Tibial nerve (tissue), 4 donors: Measurements from ENCODE around the gene MECR. TPM values are rescaled to one million over a fixed set of nuclear protein-coding genes. Genes with fewer than 3 reads are reported as not detected.

Source experiments
- DNase-seq, 2 donors: peaks; one replicate each; pipeline ENCODE4 v3.0.0-alpha.2; 2019; ENCODE audit warnings: low spot score in 2 of 2
- H3K27ac ChIP-seq, 4 donors: fragments of 200-600 bp; sonication (generic) in 3 of 4; one replicate each; pipeline ENCODE4 v1.5.1; 2017 to 2019; ENCODE audit warnings: mild to moderate bottlenecking in 1 of 4
- H3K27me3 ChIP-seq, 2 donors: fragments of 200-600 bp; sonication (generic) in 1 of 2; one replicate each; pipeline versions ENCODE4 v1.5.1 to v1.6.0; 2017 to 2019
- H3K36me3 ChIP-seq, 3 donors: fragments of 200-600 bp; sonication (generic); one replicate each; pipeline ENCODE4 v1.5.1; 2018 to 2019
- H3K4me1 ChIP-seq, 4 donors: fragments of 200-600 bp; sonication (generic) in 3 of 4; one replicate each; pipeline ENCODE4 v1.5.1; 2017 to 2019
- H3K4me3 ChIP-seq, 4 donors: fragments of 200-600 bp; sonication (generic) in 3 of 4; one replicate each; pipeline ENCODE4 v1.5.1; 2017 to 2019; ENCODE audit warnings: mild to moderate bottlenecking in 1 of 4, moderate library complexity in 1 of 4
- H3K9me3 ChIP-seq, 4 donors: fragments of 200-600 bp; sonication (generic) in 3 of 4; one replicate each; pipeline ENCODE4 v1.5.1; 2017 to 2019
- CTCF ChIP-seq, 5 experiments: fragments of 200-600 bp in 3 of 5; fragments of 450-650 bp in 2 of 5; sonication (generic) in 3 of 5; IDR thresholded peaks; one replicate each; pipeline ENCODE4 v1.5.1; 2016 to 2019; ENCODE audit warnings: antibody characterized with exemption in 5 of 5, mild to moderate bottlenecking in 3 of 5, moderate library complexity in 2 of 5
- EP300 ChIP-seq, 2 donors: sonication (generic); formaldehyde crosslinking; IDR thresholded peaks; one replicate each; pipeline ENCODE4 v1.6.1; 2017; ENCODE audit warnings: antibody characterized with exemption in 2 of 2, mild to moderate bottlenecking in 1 of 2
- POLR2A ChIP-seq, 2 donors: fragments of 450-650 bp; IDR thresholded peaks; one replicate each; pipeline ENCODE4 v1.6.1; 2017; ENCODE audit warnings: antibody characterized with exemption in 2 of 2, mild to moderate bottlenecking in 2 of 2, moderate library complexity in 2 of 2
- WGBS, 2 donors: methylation state at CpG; one replicate each; pipeline ENCODE4 v1.1.5; 2018; 5-methylcytosine and 5-hydroxymethylcytosine counted together
- total RNA-seq, 4 donors: library from RNA; depleted of rRNA; stranded (reverse); fragments of >200 nt; gene quantifications; one replicate each; pipeline ENCODE4 v1.1.0, GENCODE V29; 2016

MECR gene
- total RNA-seq, 4 donors from 2014 or later: 18.8 to 34.2 (median 22.9) TPM

- peaks cover 0 to 43% (median 11%) of the 10 kb centered on the region in 4 donors for H3K4me1 ChIP-seq
- H3K27ac ChIP-seq: no peak overlapping the region
- DNase-seq: no peak
- no peaks in the 10 kb centered on the region for H3K9me3 ChIP-seq
- TF ChIP-seq EP300 (IDR thresholded peaks at IDR 0.05) (no peak), POLR2A (IDR thresholded peaks at IDR 0.05) (no peak), CTCF (IDR thresholded peaks at IDR 0.05) (no peak)
- no peak overlapping the region for H3K4me3 ChIP-seq
- H3K27me3 ChIP-seq: no peaks in the 10 kb centered on the region
- whole genome bisulfite sequencing, 2 donors: 80 to 86% methylated on average over 3 to 5 of the region's 5 CpGs
- peaks cover 0 to 4% (median 0%) of the 10 kb centered on the region in 3 donors for H3K36me3 ChIP-seq
These were observed 25.7 kb upstream of the MECR start for GRCh38 chr1:29256394-29256793.

- no peaks in the 10 kb centered on the region for H3K36me3 ChIP-seq
- H3K27ac ChIP-seq: no peak overlapping the region
- H3K4me3 ChIP-seq: no peak overlapping the region
- H3K9me3 ChIP-seq: no peaks in the 10 kb centered on the region
- TF ChIP-seq EP300 (IDR thresholded peaks at IDR 0.05): no peak
- no peak for DNase-seq
- WGBS, 2 donors: 87 to 89% methylated on average over 10 of the region's 10 CpGs
- no peaks in the 10 kb centered on the region for H3K27me3 ChIP-seq
- H3K4me1 ChIP-seq: peaks cover 0 to 36% (median 8%) of the 10 kb centered on the region in 4 donors
These were observed 24.5 kb upstream of the MECR start for GRCh38 chr1:29255134-29255666.

GRCh38 chr1:29254346-29254745 lies 23.6 kb upstream of the MECR start:
- Histone ChIP-seq H3K4me1 (peaks cover 0 to 28% (median 5%) of the 10 kb centered on the region in 4 donors), H3K4me3 (no peak overlapping the region), H3K27ac (no peak overlapping the region), H3K9me3 (no peaks in the 10 kb centered on the region), H3K36me3 (no peaks in the 10 kb centered on the region), H3K27me3 (no peaks in the 10 kb centered on the region)
- no peak for DNase-seq
- 67 to 85% methylated on average over 7 of the region's 7 CpGs for WGBS, 2 donors
- TF ChIP-seq EP300 (IDR thresholded peaks at IDR 0.05) (no peak), POLR2A (IDR thresholded peaks at IDR 0.05) (no peak), CTCF (IDR thresholded peaks at IDR 0.05) (no peak)

- Histone ChIP-seq H3K27ac (no peak overlapping the region), H3K4me1 (peaks cover 0 to 16% (median 3%) of the 10 kb centered on the region in 4 donors), H3K4me3 (no peak overlapping the region), H3K9me3 (no peaks in the 10 kb centered on the region), H3K36me3 (no peaks in the 10 kb centered on the region), H3K27me3 (no peaks in the 10 kb centered on the region)
- no peak for DNase-seq
- TF ChIP-seq EP300 (IDR thresholded peaks at IDR 0.05) (no peak), CTCF (IDR thresholded peaks at IDR 0.05) (no peak), POLR2A (IDR thresholded peaks at IDR 0.05) (no peak)
- 88 to 92% methylated on average over 3 of the region's 3 CpGs for WGBS, 2 donors
These were observed 22.4 kb upstream of the MECR start for GRCh38 chr1:29253180-29253579.

- Histone ChIP-seq H3K27ac (no peak overlapping the region), H3K27me3 (no peaks in the 10 kb centered on the region), H3K9me3 (no peaks in the 10 kb centered on the region), H3K36me3 (no peaks in the 10 kb centered on the region), H3K4me3 (no peak overlapping the region), H3K4me1 (peaks cover 0 to under 1% (median 0%) of the 10 kb centered on the region in 4 donors)
- WGBS, 2 donors: 72 to 73% methylated on average over 6 to 8 of the region's 8 CpGs
- TF ChIP-seq CTCF (IDR thresholded peaks at IDR 0.05) (no peak), POLR2A (IDR thresholded peaks at IDR 0.05) (no peak), EP300 (IDR thresholded peaks at IDR 0.05) (no peak)
- DNase-seq: no peak
These were observed 20.7 kb upstream of the MECR start for GRCh38 chr1:29251164-29252124.
